GM12865 (cell line): ENCODE measurements around the gene NXT1.
A peak's percentile ranks its signal among the peaks of the same experiment; 100 is the strongest.

Source experiments
- DNase-seq: peaks from one replicate; pipeline ENCODE4 v3.0.0; 2010; ENCODE audit warnings: low read depth
- H3K4me3 ChIP-seq: 2 replicates; pipeline ENCODE4 v1.5.1; 2011; ENCODE audit warnings: mild to moderate bottlenecking, low read depth, low read length, control low read depth
- CTCF ChIP-seq: IDR thresholded peaks from 2 replicates; pipeline ENCODE4 v1.5.1; 2011; ENCODE audit warnings: low read length, control low read depth, low read depth, inconsistent platforms; ENCODE audit not compliant: insufficient read depth; ENCODE audit errors: missing control alignments

Gene NXT1

GRCh38 chr20:23358563-23358906 is 7.9 kb downstream of the NXT1 start:
- no peak for TF ChIP-seq CTCF
- DNase-seq = no peak
- H3K4me3 ChIP-seq = peak overlapping the region; percentile 48

GRCh38 chr20:23358923-23359593 is 8.5 kb downstream of the NXT1 start:
- H3K4me3 ChIP-seq = no peak overlapping the region
- no peak for DNase-seq
- no peak for TF ChIP-seq CTCF

- H3K4me3 ChIP-seq = no peak overlapping the region
- TF ChIP-seq CTCF = no peak
- no peak for DNase-seq
Measured at GRCh38 chr20:23360531-23360930, 9.9 kb downstream of the NXT1 start.

GRCh38 chr20:23361119-23361475 is 10.5 kb downstream of the NXT1 start:
- H3K4me3 ChIP-seq = peak overlapping the region; percentile 62
- DNase-seq = peak; percentile 30
- no peak for TF ChIP-seq CTCF

GRCh38 chr20:23361476-23362391 is 11.1 kb downstream of the NXT1 start, which contains the start of gene GZF1:
Gene GZF1 (plus strand): TSS chr20:23362182. CDS start chr20:23364384, 2,202 bp downstream.
- no peak for TF ChIP-seq CTCF
- H3K4me3 ChIP-seq = peak within 1 kb of the TSS; percentile 62
- peak; percentile 99 for DNase-seq

- peak; percentile 57 for DNase-seq
- peak overlapping the region; percentile 57 for H3K4me3 ChIP-seq
- TF ChIP-seq CTCF = no peak
Measured at GRCh38 chr20:23362392-23363256, 12.0 kb downstream of the NXT1 start.
